ENCODE results near the gene MT2A. TPM values are rescaled to one million over a fixed set of nuclear protein-coding genes. Genes with fewer than 3 reads are reported as not detected.

MT2A gene
- total and polyA plus RNA-seq, 2 donors (not counting 1 experiment from before 2014, with no cell fraction given), result 3.1 to 14.4 TPM

DNA sequence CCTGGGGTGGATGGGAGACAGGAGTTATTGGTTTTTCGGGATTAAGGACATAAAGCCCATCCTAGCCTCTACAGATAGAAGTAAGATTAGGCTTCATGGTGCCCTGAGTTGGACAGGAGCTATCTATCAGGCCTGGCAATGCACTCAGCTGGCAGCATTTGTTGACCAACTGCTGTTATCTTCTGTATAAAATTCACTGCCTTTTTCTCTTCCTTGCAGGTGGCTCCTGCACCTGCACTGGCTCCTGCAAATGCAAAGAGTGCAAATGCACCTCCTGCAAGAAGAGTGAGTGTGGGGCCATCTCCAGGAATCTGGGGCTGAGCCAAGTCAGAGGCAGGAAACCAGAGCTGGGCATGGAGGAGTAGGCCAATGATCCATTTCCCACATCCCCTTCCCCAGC is 30.7 kb downstream of the MT2A start:
- Histone ChIP-seq H3K4me3 (ENCODE audit: control extremely low read depth in 1 of 5, extremely low read depth in 1 of 5, insufficient read depth in 1 of 5, low read depth in 2 of 5, low read length in 4 of 5) (no peak overlapping the region), H3K27ac (ENCODE audit: low read length in 2 of 2) (no peak overlapping the region), H3K9ac (ENCODE audit: low read length) (no peak overlapping the region), H3K4me2 (replicated peaks; ENCODE audit: low read depth, low read length, poor library complexity, severe bottlenecking) (no peak overlapping the region), H3K27me3 (replicated peaks in 1 of 4; ENCODE audit: control extremely low read depth in 1 of 4, control insufficient read depth in 3 of 4, insufficient read depth in 4 of 4, low read length in 3 of 4) (peaks cover 0 to 72% (median 31%) of the 10 kb centered on the region in 4 experiments), H3K79me2 (ENCODE audit: control insufficient read depth, insufficient read depth, low read length) (no peaks in the 10 kb centered on the region), H3K9me3 (ENCODE audit: control extremely low read depth in 1 of 3, control insufficient read depth in 2 of 3, insufficient read depth in 1 of 3, low read length in 2 of 3) (peaks cover 0 to 7% (median 0%) of the 10 kb centered on the region in 3 donors), H4K20me1 (ENCODE audit: control insufficient read depth, insufficient read depth, low read length, poor library complexity, severe bottlenecking) (no peaks in the 10 kb centered on the region), H3K36me3 (replicated peaks in 1 of 2; ENCODE audit: control extremely low read depth in 1 of 2, control insufficient read depth in 1 of 2, extremely low read depth in 1 of 2, insufficient read depth in 2 of 2, low read length in 1 of 2) (no peaks in the 10 kb centered on the region), H3K4me1 (ENCODE audit: control insufficient read depth in 2 of 2, insufficient read depth in 2 of 2, low read length in 2 of 2) (peaks cover 27 to 41% of the 10 kb centered on the region in 2 donors), H2AFZ (ENCODE audit: insufficient read depth, low read depth, low read length, poor library complexity, severe bottlenecking) (no peak overlapping the region)
- no peak for TF ChIP-seq EZH2 (IDR thresholded peaks at IDR 0.05; ENCODE audit: borderline replicate concordance, insufficient read depth, low read depth, low read length, poor library complexity, severe bottlenecking)
- TF ChIP-seq, protein P1, sequence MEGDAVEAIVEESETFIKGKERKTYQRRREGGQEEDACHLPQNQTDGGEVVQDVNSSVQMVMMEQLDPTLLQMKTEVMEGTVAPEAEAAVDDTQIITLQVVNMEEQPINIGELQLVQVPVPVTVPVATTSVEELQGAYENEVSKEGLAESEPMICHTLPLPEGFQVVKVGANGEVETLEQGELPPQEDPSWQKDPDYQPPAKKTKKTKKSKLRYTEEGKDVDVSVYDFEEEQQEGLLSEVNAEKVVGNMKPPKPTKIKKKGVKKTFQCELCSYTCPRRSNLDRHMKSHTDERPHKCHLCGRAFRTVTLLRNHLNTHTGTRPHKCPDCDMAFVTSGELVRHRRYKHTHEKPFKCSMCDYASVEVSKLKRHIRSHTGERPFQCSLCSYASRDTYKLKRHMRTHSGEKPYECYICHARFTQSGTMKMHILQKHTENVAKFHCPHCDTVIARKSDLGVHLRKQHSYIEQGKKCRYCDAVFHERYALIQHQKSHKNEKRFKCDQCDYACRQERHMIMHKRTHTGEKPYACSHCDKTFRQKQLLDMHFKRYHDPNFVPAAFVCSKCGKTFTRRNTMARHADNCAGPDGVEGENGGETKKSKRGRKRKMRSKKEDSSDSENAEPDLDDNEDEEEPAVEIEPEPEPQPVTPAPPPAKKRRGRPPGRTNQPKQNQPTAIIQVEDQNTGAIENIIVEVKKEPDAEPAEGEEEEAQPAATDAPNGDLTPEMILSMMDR (IDR thresholded peaks at IDR 0.05), result no peak
- Mint-ChIP-seq H3K4me3 (no peak overlapping the region), H3K4me1 (peaks cover 31% of the 10 kb centered on the region), H3K9me3 (ENCODE audit: insufficient read depth) (no peaks in the 10 kb centered on the region), H3K27me3 (peaks cover 74% of the 10 kb centered on the region), H3K27ac (no peak overlapping the region)
- ChIA-PET CTCF (no interaction called here), POLR2A (interaction anchor here (0.6 kb wide), 1 partner anchor 449 kb away, joined by 3 read pairs; no protein-coding TSS in a partner anchor)
- no peak for ATAC-seq (ENCODE audit: low read depth)
- no peak for DNase-seq
- no CpG with 5 or more reads among the region's 1 CpG for WGBS (ENCODE audit: insufficient coverage)
- intact Hi-C loops (cut with micrococcal nuclease), result loop anchor here (10.0 kb wide), 1 partner anchor 46 kb away; the partner anchor contains the start of gene MT1X

DNA sequence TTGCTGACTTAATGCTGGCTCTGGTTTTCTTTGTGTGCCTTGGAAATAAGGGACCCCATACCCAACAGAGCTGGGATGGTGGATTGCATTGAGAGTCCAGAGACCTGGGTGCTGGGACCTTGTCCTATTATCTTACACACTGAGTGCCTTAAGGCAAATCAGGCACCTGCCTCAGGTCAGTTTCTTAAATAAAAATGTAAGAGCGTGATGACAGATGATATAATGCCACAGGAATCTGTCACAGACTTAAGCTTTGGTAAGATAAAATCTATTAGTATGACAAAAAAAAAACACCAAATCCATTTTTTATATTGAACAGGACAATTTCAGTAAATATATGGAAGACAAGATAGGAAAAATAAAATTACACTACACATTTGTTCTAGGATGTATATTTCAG is 31.7 kb downstream of the MT2A start:
- ATAC-seq (ENCODE audit: low read depth) (no peak), DNase-seq (no peak)
- no peak overlapping the region for H2AFZ ChIP-seq (ENCODE audit: insufficient read depth, low read depth, low read length, poor library complexity, severe bottlenecking)
- peaks cover 21 to 37% of the 10 kb centered on the region in 2 donors for H3K4me1 ChIP-seq (ENCODE audit: control insufficient read depth in 2 of 2, insufficient read depth in 2 of 2, low read length in 2 of 2)
- intact Hi-C loops (cut with micrococcal nuclease), result no loop called here
- WGBS (ENCODE audit: insufficient coverage), result no CpG with 5 or more reads among the region's 1 CpG
- no peak for TF ChIP-seq EZH2 (IDR thresholded peaks at IDR 0.05; ENCODE audit: borderline replicate concordance, insufficient read depth, low read depth, low read length, poor library complexity, severe bottlenecking)
- TF ChIP-seq, protein P1 (IDR thresholded peaks at IDR 0.05), result no peak
- Mint-ChIP-seq H3K9me3 (ENCODE audit: insufficient read depth) (no peaks in the 10 kb centered on the region), H3K4me1 (peaks cover 29% of the 10 kb centered on the region), H3K27me3 (peaks cover 74% of the 10 kb centered on the region), H3K4me3 (no peak overlapping the region), H3K27ac (no peak overlapping the region)
- no peak overlapping the region for H3K9ac ChIP-seq (ENCODE audit: low read length)
- no peak overlapping the region for H3K4me3 ChIP-seq (ENCODE audit: control extremely low read depth in 1 of 5, extremely low read depth in 1 of 5, insufficient read depth in 1 of 5, low read depth in 2 of 5, low read length in 4 of 5)
- H3K27me3 ChIP-seq (replicated peaks in 1 of 4; ENCODE audit: control extremely low read depth in 1 of 4, control insufficient read depth in 3 of 4, insufficient read depth in 4 of 4, low read length in 3 of 4), result peaks cover 0 to 71% (median 24%) of the 10 kb centered on the region in 4 experiments
- H3K4me2 ChIP-seq (replicated peaks; ENCODE audit: low read depth, low read length, poor library complexity, severe bottlenecking), result no peak overlapping the region
- H3K36me3 ChIP-seq (replicated peaks in 1 of 2; ENCODE audit: control extremely low read depth in 1 of 2, control insufficient read depth in 1 of 2, extremely low read depth in 1 of 2, insufficient read depth in 2 of 2, low read length in 1 of 2), result no peaks in the 10 kb centered on the region
- H3K9me3 ChIP-seq (ENCODE audit: control extremely low read depth in 1 of 3, control insufficient read depth in 2 of 3, insufficient read depth in 1 of 3, low read length in 2 of 3), result peaks cover 0 to 4% (median 0%) of the 10 kb centered on the region in 3 donors
- ChIA-PET CTCF (no interaction called here), POLR2A (no interaction called here)
- no peaks in the 10 kb centered on the region for H3K79me2 ChIP-seq (ENCODE audit: control insufficient read depth, insufficient read depth, low read length)
- no peaks in the 10 kb centered on the region for H4K20me1 ChIP-seq (ENCODE audit: control insufficient read depth, insufficient read depth, low read length, poor library complexity, severe bottlenecking)
- no peak overlapping the region for H3K27ac ChIP-seq (ENCODE audit: low read length in 2 of 2)
